HG03521 (cell line): ENCODE data around the gene ENOX1.

Experiments
- ATAC-seq: cut with Tn5 transposase; IDR thresholded peaks from one replicate; pipeline ENCODE4 v1.9.1; 2021; ENCODE audit warnings: mild to moderate bottlenecking, moderate library complexity; ENCODE audit not compliant: unreplicated experiment

The ENOX1 gene

DNA sequence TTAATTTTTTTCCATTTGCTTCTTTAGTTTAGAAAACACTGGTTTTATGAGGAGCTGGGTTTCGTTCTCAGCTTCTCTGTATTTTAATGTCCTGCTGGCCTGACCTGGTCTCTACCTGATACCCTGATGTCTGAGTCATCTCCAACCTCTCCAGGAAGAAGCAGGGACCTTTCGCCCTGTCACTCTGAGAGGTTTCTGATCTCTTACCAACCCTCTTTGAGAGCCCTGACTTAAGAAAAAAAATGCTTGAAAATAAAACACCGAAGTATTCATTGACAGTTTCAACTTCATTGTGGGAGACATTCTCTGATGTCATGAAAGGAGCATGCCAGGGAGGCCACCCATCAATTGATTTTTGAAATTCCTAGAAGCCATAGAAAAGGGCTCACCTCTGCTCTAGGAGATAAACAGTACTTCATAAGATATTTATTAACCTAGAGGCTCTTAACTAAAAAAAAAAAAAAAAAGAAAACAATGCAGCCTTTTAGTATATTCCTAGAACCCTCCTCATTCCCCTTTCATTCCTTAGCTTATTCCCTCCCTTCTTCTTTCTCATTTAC lies 234.8 kb downstream of the ENOX1 start:
- no peak for ATAC-seq

GRCh38 chr13:43546816-43547215 lies 240.0 kb downstream of the ENOX1 start:
- no peak for ATAC-seq

- no peak for ATAC-seq
Measured at GRCh38 chr13:43546251-43546650, 240.5 kb downstream of the ENOX1 start.

- ATAC-seq: no peak
Measured at GRCh38 chr13:43545317-43545874, 241.4 kb downstream of the ENOX1 start.

DNA sequence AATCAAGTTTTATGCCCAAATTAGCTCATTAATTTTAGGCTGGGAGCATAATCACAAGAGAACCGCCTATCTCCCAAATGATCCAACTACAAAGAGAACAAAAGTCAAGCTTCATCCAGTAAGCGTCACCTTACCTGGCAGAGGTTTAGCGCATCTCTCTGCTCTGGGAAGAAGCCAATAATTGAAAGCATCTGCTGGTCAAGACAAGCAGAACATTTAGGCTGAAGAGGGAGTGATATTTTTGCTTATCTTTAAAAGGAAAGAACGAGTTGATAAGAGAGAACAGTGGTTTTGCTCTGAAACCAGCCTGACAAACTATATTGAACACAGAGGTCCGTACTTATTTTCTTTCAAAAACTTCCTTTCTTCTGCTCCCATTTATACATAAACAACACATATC lies 242.1 kb downstream of the ENOX1 start:
- ATAC-seq: no peak

DNA sequence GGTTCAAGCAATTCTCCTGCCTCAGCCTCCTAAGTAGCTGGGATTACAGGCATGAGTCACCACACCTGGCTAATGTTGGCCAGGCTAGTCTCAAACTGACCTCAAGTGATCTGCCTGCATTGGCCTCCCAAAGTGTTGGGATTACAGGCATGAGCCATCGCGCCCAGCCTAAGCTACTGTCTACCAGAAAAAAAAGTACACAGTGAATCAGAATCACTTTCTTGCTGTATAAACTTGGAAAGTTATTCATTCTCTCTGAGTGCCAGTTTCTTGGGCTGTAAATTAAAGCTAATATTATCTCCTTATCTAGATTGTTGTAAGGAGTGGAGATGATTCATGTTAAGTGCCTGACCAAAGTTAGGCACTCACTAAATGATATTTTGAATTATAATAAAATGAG lies 242.8 kb downstream of the ENOX1 start:
- ATAC-seq: no peak

DNA sequence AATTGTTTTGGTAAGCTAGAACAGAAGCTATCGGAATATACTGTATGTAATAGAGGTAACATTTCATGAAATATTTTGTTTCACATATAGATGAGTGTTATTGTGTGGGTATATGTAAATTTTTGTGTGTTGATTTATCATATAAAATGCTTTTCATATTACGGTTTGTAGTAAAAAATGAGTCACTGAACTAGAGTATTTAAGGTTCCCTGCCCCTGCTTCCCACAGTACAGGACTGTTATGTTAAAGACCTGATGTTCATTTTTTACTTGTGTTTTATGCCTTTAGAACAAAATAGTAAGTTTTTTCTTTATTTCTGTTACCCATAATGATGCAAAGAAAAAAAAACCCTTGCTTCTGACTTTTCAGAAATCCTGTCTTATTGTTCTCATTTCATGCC lies 243.4 kb downstream of the ENOX1 start:
- ATAC-seq: no peak

- no peak for ATAC-seq
Measured at GRCh38 chr13:43537124-43537523, 249.6 kb downstream of the ENOX1 start.

- no peak for ATAC-seq
Measured at GRCh38 chr13:43529796-43530195, 257.0 kb downstream of the ENOX1 start.

GRCh38 chr13:43528992-43529391 lies 257.8 kb downstream of the ENOX1 start:
- ATAC-seq: no peak

- ATAC-seq: no peak
Measured at GRCh38 chr13:43522788-43523187, 264.0 kb downstream of the ENOX1 start.

GRCh38 chr13:43520351-43520750 lies 266.4 kb downstream of the ENOX1 start:
- no peak for ATAC-seq

GRCh38 chr13:43518833-43519232 lies 267.9 kb downstream of the ENOX1 start:
- no peak for ATAC-seq

DNA sequence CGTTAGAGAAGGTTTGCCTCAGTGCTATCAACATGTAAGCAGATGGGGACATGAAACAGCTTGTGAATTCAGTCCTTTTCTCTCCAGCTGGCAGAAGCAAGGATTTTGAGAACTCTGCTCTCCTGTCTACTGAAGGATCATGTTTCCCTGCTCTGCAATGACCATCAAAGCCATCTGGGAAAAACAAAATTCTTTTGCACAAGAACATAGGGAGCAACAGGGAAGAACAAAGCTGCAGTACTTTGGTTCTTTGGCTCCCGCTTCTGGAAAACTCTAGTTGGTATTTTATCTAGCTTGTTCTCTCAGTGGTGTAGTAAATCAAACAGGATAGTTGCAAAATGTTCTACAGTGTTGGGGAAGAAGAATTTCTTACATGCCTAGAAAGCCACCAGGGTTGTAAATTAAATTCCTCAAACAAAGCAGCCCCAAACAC lies 270.4 kb downstream of the ENOX1 start:
- ATAC-seq: no peak

DNA sequence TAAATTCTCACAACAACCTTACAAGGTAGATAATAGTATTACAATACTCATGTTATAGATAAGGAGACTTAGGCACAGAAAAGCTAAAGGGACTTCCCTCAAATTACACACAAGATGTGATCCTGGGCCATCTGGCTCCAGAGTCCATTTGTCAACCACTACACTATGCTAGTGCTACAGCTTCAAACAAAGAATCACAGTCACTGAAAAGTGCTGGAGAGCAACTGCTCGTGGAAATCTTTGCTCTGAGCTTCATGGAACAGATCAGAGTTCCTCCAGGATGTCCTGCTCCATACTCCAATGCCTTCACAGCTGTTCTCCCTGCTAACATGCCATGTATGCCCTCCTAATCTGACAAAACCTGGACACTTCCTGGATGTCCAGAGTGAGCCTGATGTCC lies 271.2 kb downstream of the ENOX1 start:
- no peak for ATAC-seq

DNA sequence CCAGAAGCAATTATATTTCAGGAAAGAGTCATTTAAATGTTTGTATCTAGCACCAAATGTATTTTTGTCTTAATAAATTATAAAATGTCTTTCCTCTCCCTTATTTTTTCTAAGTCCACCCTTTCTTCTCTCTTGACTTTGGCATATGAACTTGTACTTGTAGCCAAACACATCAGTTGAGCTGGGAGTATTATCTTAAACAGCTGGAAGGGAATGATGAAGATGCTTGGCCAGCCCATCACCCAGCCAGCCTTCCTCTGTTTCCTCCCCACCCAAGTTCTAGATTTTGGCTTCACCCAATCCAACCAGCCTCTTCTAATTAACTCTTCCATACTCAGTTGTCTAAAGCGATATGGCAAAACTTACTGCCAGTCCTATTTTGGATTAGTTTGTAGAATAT lies 272.5 kb downstream of the ENOX1 start:
- ATAC-seq: no peak

DNA sequence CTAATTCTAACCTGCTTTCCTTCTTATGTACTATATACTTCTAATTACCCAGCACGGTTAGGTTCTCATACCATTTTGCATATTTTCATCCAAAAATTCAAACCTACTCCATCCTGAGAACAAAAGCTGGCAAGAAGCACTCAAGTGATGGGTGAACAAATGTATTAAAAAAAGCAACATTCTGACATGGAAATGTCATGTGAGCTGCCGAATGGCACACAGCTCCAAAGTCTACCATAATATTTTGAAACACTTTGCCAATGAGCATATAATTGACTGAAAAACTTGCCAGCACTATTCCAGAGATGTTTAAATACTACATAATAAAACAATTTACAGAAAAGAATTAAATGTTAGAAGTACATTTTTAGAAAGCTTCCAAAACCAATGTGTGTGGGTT lies 274.6 kb downstream of the ENOX1 start:
- ATAC-seq: no peak

GRCh38 chr13:43510956-43511901 lies 275.5 kb downstream of the ENOX1 start:
- no peak for ATAC-seq

DNA sequence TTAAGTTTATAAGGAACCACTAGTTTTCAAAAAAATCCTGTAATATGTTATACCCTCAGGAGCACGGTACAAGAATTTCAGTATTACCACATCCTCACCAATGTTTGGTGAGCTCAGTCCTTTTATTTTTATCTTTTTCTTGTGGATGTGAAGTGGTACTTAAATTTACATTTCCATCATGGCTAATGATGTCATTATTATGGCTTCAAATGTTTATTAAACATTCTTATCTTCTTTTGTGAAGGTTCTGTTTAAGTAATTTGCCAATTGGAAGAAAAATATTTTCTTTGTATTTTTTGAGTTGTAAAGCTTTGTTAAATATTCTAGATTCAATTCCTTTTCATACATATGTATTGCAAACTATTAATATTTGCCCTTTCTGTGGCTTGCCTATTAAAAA lies 291.0 kb downstream of the ENOX1 start:
- ATAC-seq: no peak

DNA sequence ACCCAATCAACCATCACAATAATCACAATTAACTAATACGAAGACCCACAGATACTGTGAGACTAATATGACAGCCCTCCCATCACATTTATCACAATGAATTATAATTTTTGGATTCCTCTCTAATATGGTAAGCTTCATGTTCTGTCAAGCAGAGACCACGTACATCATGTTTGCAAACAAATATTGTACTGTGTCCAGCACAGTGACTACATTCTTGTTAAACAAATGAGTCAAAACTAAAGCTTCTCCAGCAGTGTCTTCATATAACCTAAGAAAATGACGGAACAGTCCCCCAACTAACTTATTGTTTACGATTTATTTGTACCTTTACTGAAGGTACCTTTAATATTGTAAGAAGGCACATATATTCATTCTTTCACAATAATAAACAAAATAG lies 292.6 kb downstream of the ENOX1 start:
- no peak for ATAC-seq

DNA sequence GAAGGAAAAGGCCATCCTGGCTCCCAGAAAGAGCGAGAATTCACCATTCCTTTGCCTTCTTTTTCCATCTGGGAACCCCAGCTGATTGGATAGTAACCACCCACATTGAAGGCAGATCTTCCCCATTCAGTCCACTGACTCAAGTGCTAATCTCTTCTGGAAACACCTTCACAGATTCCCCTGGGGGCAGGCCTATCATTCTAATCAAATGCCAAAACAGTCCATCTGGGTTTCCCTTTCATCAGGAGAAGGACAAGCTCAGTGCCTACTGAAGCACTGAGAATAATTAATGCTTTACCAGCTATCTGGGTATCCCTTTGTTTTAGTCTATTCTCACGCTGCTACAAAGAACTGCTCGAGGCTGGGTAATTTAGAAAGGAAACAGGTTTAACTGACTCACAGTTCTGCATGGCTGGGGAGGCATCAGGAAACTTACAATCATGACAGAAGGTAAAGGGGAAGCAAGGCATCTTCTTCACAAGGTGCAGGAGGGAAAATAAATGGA lies 293.2 kb downstream of the ENOX1 start:
- no peak for ATAC-seq

- ATAC-seq: no peak
Measured at GRCh38 chr13:43492745-43493144, 294.0 kb downstream of the ENOX1 start.
